IMR-90 (cell line): ENCODE measurements around the gene SESN2.

ENCODE experiments used
- CTCF ChIP-seq: conservative IDR thresholded peaks from 2 replicates; pipeline ENCODE4 v1.5.1; 2012; ENCODE audit warnings: mild to moderate bottlenecking, low read depth, low read length, improper control_type of control experiment
- RCOR1 ChIP-seq: IDR thresholded peaks from 2 replicates; pipeline ENCODE4 v1.6.1; 2012; ENCODE audit warnings: mild to moderate bottlenecking, low read length, improper control_type of control experiment; ENCODE audit not compliant: insufficient replicate concordance

- TF ChIP-seq CTCF (no peak), RCOR1 (no peak)
Measured at GRCh38 chr1:28302247-28302646, 42.9 kb downstream of the SESN2 start.
